ENCODE data around the gene ATP2B2.

Gene ATP2B2

GRCh38 chr3:10401990-10402761, 103.2 kb downstream of the ATP2B2 start:
- DNase-seq (ENCODE audit: low read depth, low spot score): no peak

GRCh38 chr3:10400749-10401495, 104.5 kb downstream of the ATP2B2 start:
- no peak for DNase-seq (ENCODE audit: low read depth, low spot score)

- no peak for DNase-seq (ENCODE audit: low read depth, low spot score)
Observed at GRCh38 chr3:10400050-10400748, 105.2 kb downstream of the ATP2B2 start.

- DNase-seq (ENCODE audit: low read depth, low spot score): no peak
Observed at GRCh38 chr3:10399634-10400033, 105.8 kb downstream of the ATP2B2 start.

GRCh38 chr3:10398341-10398740, 107.0 kb downstream of the ATP2B2 start:
- DNase-seq (ENCODE audit: low read depth, low spot score): no peak

- no peak for DNase-seq (ENCODE audit: low read depth, low spot score)
Observed at GRCh38 chr3:10397879-10398278, 107.5 kb downstream of the ATP2B2 start.

- DNase-seq (ENCODE audit: low read depth, low spot score): no peak
Observed at GRCh38 chr3:10396931-10397330, 108.5 kb downstream of the ATP2B2 start.

GRCh38 chr3:10396083-10396482, 109.3 kb downstream of the ATP2B2 start:
- no peak for DNase-seq (ENCODE audit: low read depth, low spot score)

- no peak for DNase-seq (ENCODE audit: low read depth, low spot score)
Observed at GRCh38 chr3:10395671-10396070, 109.7 kb downstream of the ATP2B2 start.

- no peak for DNase-seq (ENCODE audit: low read depth, low spot score)
Observed at GRCh38 chr3:10395196-10395595, 110.2 kb downstream of the ATP2B2 start.

- DNase-seq (ENCODE audit: low read depth, low spot score): no peak
Observed at GRCh38 chr3:10394491-10395025, 110.8 kb downstream of the ATP2B2 start.

GRCh38 chr3:10393514-10393913, 111.9 kb downstream of the ATP2B2 start:
- no peak for DNase-seq (ENCODE audit: low read depth, low spot score)

GRCh38 chr3:10392906-10393461, 112.4 kb downstream of the ATP2B2 start:
- DNase-seq (ENCODE audit: low read depth, low spot score): no peak

- DNase-seq (ENCODE audit: low read depth, low spot score): no peak
Observed at GRCh38 chr3:10392244-10392643, 113.1 kb downstream of the ATP2B2 start.

GRCh38 chr3:10391391-10391790, 114.0 kb downstream of the ATP2B2 start:
- no peak for DNase-seq (ENCODE audit: low read depth, low spot score)

- no peak for DNase-seq (ENCODE audit: low read depth, low spot score)
Observed at GRCh38 chr3:10390641-10391373, 114.6 kb downstream of the ATP2B2 start.

GRCh38 chr3:10389995-10390394, 115.4 kb downstream of the ATP2B2 start:
- DNase-seq (ENCODE audit: low read depth, low spot score): no peak

GRCh38 chr3:10389339-10389738, 116.0 kb downstream of the ATP2B2 start:
- no peak for DNase-seq (ENCODE audit: low read depth, low spot score)

- no peak for DNase-seq (ENCODE audit: low read depth, low spot score)
Observed at GRCh38 chr3:10387881-10388609, 117.3 kb downstream of the ATP2B2 start.

GRCh38 chr3:10386121-10386520, 119.3 kb downstream of the ATP2B2 start:
- no peak for DNase-seq (ENCODE audit: low read depth, low spot score)

All from activated CD4-positive, CD25-positive, alpha-beta regulatory T cell treated with anti-CD3 and anti-CD28 coated beads, Interleukin-2, amount 50 U/mL, for 16 hours (primary cell).